Cardiac muscle cell (in vitro differentiated cells and primary cell): ENCODE data around the gene NBEA. TPM values are rescaled to one million over a fixed set of nuclear protein-coding genes. Genes with fewer than 3 reads are reported as not detected.

Source experiments
- DNase-seq, 2 donors: peaks; one replicate each; pipeline versions ENCODE4 v3.0.0 to v3.0.0-alpha.2; 2010 to 2017; ENCODE audit warnings: low read depth in 1 of 2, low spot score in 1 of 2
- H3K27ac ChIP-seq: fragments of 200-600 bp; sonication (generic); 2 replicates; pipeline ENCODE4 v1.5.1; 2016
- H3K27me3 ChIP-seq: fragments of 200-600 bp; sonication (generic); 2 replicates; pipeline ENCODE4 v1.6.0; 2016; ENCODE audit warnings: control low read depth
- H3K36me3 ChIP-seq: fragments of 200-600 bp; sonication (generic); 2 replicates; pipeline ENCODE4 v1.5.1; 2016; ENCODE audit warnings: control low read depth
- H3K4me1 ChIP-seq: fragments of 200-600 bp; sonication (generic); 2 replicates; pipeline ENCODE4 v1.8.1; 2017; ENCODE audit warnings: low read depth, mild to moderate bottlenecking, mixed run types
- H3K4me3 ChIP-seq: fragments of 200-600 bp; sonication (generic); 2 replicates; pipeline ENCODE4 v1.5.1; 2016; ENCODE audit warnings: mild to moderate bottlenecking
- H3K9me3 ChIP-seq: fragments of 200-600 bp; sonication (generic); 2 replicates; pipeline ENCODE4 v1.5.1; 2017; ENCODE audit warnings: low read depth, mild to moderate bottlenecking, control low read depth
- polyA plus RNA-seq: library from polyadenylated mRNA; unstranded; fragments of >200 nt; fragmentation: Nextera tagmentation; extraction: Ambion mirVana; gene quantifications from 2 replicates; pipeline ENCODE4 v1.2.1, GENCODE V29; 2016
- total RNA-seq: library from RNA; depleted of rRNA; stranded (reverse); fragments of >200 nt; gene quantifications from 2 replicates; pipeline ENCODE4 v1.2.3, GENCODE V29; 2016
- TF ChIP-seq, protein P1 (sequence below): IDR thresholded peaks from 2 replicates; pipeline ENCODE4 v1.5.1; 2012; ENCODE audit warnings: low read depth, mild to moderate bottlenecking, low read length

The NBEA gene
- total and polyA plus RNA-seq, 2 experiments from 2014 or later, result 4.6 to 13.2 TPM

DNA sequence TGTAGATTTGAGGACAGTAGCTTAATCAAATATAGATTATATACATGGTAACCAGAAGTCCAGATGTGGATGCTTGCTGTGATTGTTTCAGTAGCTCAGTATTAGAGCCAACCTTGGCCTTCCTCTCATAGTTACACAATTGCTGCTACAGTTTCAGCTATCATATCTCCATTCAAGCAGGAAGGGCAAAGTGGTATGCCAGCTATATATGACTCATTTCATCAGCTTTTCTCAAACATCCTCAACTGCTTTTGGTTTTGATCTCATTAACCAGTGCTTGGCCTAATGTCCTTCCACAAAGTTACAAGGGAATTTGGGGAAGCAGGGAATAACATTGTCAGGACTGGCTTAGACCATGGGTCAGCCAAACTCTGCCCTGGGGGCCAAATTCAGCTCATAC, 607.4 kb downstream of the NBEA start:
- Histone ChIP-seq H3K36me3 (no peaks in the 10 kb centered on the region), H3K27me3 (no peaks in the 10 kb centered on the region), H3K4me3 (no peak overlapping the region), H3K4me1 (no peaks in the 10 kb centered on the region), H3K9me3 (no peaks in the 10 kb centered on the region), H3K27ac (no peak overlapping the region)
- peak in 1 of 2 donors; percentile 77 for DNase-seq
- TF ChIP-seq, protein P1, sequence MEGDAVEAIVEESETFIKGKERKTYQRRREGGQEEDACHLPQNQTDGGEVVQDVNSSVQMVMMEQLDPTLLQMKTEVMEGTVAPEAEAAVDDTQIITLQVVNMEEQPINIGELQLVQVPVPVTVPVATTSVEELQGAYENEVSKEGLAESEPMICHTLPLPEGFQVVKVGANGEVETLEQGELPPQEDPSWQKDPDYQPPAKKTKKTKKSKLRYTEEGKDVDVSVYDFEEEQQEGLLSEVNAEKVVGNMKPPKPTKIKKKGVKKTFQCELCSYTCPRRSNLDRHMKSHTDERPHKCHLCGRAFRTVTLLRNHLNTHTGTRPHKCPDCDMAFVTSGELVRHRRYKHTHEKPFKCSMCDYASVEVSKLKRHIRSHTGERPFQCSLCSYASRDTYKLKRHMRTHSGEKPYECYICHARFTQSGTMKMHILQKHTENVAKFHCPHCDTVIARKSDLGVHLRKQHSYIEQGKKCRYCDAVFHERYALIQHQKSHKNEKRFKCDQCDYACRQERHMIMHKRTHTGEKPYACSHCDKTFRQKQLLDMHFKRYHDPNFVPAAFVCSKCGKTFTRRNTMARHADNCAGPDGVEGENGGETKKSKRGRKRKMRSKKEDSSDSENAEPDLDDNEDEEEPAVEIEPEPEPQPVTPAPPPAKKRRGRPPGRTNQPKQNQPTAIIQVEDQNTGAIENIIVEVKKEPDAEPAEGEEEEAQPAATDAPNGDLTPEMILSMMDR, result no peak

DNA sequence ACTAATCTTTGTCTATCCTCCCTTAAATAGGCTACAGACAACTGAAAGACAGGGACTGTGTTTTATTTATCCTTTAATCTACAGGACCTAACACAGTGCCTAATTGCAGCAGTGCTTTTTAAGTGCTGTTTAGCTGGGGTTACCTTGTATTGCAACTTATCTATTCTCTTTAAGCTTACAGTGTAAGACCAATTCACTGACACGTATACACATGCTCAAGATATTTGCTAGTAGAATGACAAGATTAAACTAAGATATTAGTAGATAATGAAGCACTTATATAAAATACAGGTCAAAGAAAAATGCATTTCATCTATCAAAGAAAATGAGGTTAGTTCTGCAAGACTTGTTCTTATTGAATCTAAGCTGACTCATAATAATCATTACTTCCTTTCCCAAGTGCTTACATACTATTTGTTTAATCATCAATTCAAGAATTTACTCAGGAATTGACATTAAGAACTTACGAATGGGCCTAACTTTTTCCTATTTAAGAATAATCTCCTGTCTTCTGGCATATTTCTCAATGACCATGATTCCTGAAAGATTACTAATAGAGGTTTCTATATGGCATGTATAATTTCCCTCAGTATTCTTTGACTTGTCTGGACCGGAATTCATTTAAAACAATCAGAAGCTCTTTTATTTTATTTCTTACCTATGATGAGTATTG, 610.2 kb downstream of the NBEA start:
- TF ChIP-seq, protein P1, result no peak
- Histone ChIP-seq H3K4me1 (no peaks in the 10 kb centered on the region), H3K27me3 (no peaks in the 10 kb centered on the region), H3K9me3 (no peaks in the 10 kb centered on the region), H3K36me3 (no peaks in the 10 kb centered on the region), H3K4me3 (no peak overlapping the region), H3K27ac (no peak overlapping the region)
- peak in 1 of 2 donors; percentile 3 for DNase-seq

DNA sequence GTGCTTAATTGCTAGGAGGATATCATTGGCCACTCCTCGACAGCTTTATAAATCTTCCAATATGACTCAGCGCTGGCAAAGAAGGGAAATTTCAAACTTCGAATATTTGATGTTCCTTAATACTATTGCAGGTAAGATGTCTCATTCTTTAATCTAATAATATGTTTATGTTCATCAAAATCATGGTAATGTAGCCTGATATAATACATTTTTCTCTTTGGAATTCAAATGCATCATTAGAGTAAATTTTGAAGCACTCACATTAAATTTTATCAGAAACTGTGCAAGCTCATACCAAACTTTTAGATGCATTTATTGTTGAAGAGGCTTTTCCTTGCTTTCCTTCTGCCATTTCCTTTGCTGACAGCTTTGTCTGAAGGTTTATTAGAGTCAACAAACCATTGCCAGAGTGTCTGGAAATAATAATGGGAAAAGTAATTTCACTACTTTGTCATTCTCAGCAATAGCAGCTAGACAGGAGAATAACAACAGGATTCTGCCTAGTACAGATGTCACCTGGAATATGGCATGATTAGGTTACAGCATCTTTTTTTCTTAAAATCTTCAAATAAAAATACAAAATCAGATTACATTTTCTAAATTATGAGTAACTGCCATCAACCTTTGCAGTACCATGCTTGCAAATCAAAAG, 613.0 kb downstream of the NBEA start:
- Histone ChIP-seq H3K9me3 (no peaks in the 10 kb centered on the region), H3K4me3 (no peak overlapping the region), H3K4me1 (no peaks in the 10 kb centered on the region), H3K27me3 (no peaks in the 10 kb centered on the region), H3K27ac (no peak overlapping the region), H3K36me3 (no peaks in the 10 kb centered on the region)
- DNase-seq, result no peak
- TF ChIP-seq, protein P1, result no peak

DNA sequence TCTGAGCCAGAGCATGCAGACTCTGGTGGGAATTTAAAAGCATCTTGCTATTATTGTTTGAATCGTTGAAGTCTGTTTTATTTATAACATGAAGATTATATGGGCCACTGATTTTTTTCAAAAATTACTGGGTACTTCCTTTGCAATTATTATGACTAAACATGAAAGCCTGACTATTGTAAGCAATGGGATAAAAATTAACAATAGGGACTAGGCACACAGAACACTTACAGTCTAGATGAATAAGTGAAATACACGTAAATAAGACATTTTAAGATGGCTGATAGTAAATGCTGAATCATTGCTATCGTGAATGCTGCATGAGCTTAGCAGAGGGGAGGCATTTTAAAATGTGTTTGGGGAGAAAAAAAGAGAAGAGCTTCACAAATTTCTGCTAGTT, 615.4 kb downstream of the NBEA start:
- no peaks in the 10 kb centered on the region for H3K27me3 ChIP-seq
- H3K36me3 ChIP-seq, result no peaks in the 10 kb centered on the region
- H3K4me1 ChIP-seq, result no peaks in the 10 kb centered on the region
- DNase-seq, result no peak
- no peak overlapping the region for H3K27ac ChIP-seq
- H3K9me3 ChIP-seq, result no peaks in the 10 kb centered on the region
- TF ChIP-seq, protein P1, result no peak
- no peak overlapping the region for H3K4me3 ChIP-seq

DNA sequence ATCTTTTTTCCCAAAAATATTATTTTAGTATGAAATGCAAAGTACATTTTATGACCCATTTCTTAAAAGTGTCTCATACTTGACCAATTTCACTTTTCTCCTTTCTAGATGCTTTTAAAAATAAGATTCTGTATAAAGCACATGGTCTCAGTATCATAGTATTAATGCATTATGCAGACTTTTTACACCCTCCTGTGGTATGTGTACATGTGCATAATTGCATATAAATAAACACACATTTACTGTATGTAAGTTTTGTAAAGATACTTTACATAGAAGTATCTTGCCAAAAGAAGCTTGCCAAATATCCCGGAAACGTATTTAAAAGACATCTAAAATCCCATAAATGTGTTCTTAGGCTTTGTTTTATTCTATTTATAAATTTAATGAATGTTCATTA, 619.5 kb downstream of the NBEA start:
- DNase-seq, result no peak
- no peak overlapping the region for H3K27ac ChIP-seq
- no peak overlapping the region for H3K4me3 ChIP-seq
- H3K9me3 ChIP-seq, result no peaks in the 10 kb centered on the region
- H3K36me3 ChIP-seq, result no peaks in the 10 kb centered on the region
- no peaks in the 10 kb centered on the region for H3K27me3 ChIP-seq
- TF ChIP-seq, protein P1, result no peak
- no peaks in the 10 kb centered on the region for H3K4me1 ChIP-seq
